Keratinocyte (primary cell): ENCODE measurements around the gene MAEA. TPM values are rescaled to one million over a fixed set of nuclear protein-coding genes. Genes with fewer than 3 reads are reported as not detected.

Experiments used
- DNase-seq: peaks from one replicate; pipeline ENCODE4 v3.0.0-alpha.2; 2011; ENCODE audit warnings: low read depth, missing footprints, low spot score
- FAIRE-seq: peaks from 2 replicates; lab custom pipeline; 2011; peaks lifted over from hg19 to GRCh38; lab: Jason Lieb, UNC
- H2AFZ ChIP-seq: 2 replicates; pipeline ENCODE4 v1.6.0; 2012; ENCODE audit warnings: low read length, control low read depth, inconsistent platforms; ENCODE audit not compliant: control insufficient read depth
- H3K27ac ChIP-seq: 2 replicates; pipeline ENCODE4 v1.5.1; 2011; ENCODE audit warnings: low read length; ENCODE audit not compliant: control insufficient read depth, insufficient read depth
- H3K27me3 ChIP-seq: 3 replicates; pipeline ENCODE4 v1.6.0; 2011; ENCODE audit warnings: low read length; ENCODE audit not compliant: control insufficient read depth, insufficient read depth; ENCODE audit errors: extremely low read depth
- H3K36me3 ChIP-seq, 2 experiments: 2 replicates in 1 of 2; 3 replicates in 1 of 2; pipeline ENCODE4 v1.5.1; 2011; ENCODE audit warnings: low read length in 2 of 2, mild to moderate bottlenecking in 1 of 2; ENCODE audit not compliant: control insufficient read depth in 2 of 2, insufficient read depth in 2 of 2; ENCODE audit errors: extremely low read depth in 1 of 2
- H3K4me1 ChIP-seq: 3 replicates; pipeline ENCODE4 v1.5.1; 2011; ENCODE audit warnings: low read length; ENCODE audit not compliant: control insufficient read depth, insufficient read depth; ENCODE audit errors: extremely low read depth
- H3K4me2 ChIP-seq: 3 replicates; pipeline ENCODE4 v1.6.0; 2011; ENCODE audit warnings: low read depth, low read length; ENCODE audit not compliant: control insufficient read depth, insufficient read depth; ENCODE audit errors: extremely low read depth
- H3K4me3 ChIP-seq, 3 experiments: fragments of 200-600 bp in 1 of 3; sonication (generic) in 1 of 3; 2 replicates in 2 of 3; 3 replicates in 1 of 3; pipeline ENCODE4 v1.5.1; 2011 to 2016; ENCODE audit warnings: low read length in 3 of 3, mild to moderate bottlenecking in 3 of 3, control low read depth in 2 of 3, inconsistent platforms in 1 of 3, low read depth in 1 of 3, mixed read lengths in 1 of 3, mixed run types in 1 of 3, moderate library complexity in 1 of 3; ENCODE audit not compliant: control insufficient read depth in 2 of 3, insufficient read depth in 2 of 3; ENCODE audit errors: extremely low read depth in 1 of 3
- H3K79me2 ChIP-seq: 2 replicates; pipeline ENCODE4 v1.6.0; 2012; ENCODE audit warnings: low read length; ENCODE audit not compliant: control insufficient read depth, insufficient read depth
- H3K9ac ChIP-seq: 3 replicates; pipeline ENCODE4 v1.6.0; 2011; ENCODE audit warnings: low read length; ENCODE audit not compliant: control insufficient read depth, insufficient read depth; ENCODE audit errors: extremely low read depth
- H3K9me1 ChIP-seq: 3 replicates; pipeline ENCODE4 v1.6.0; 2011; ENCODE audit warnings: low read length; ENCODE audit not compliant: control insufficient read depth, insufficient read depth; ENCODE audit errors: extremely low read depth
- H3K9me3 ChIP-seq: 2 replicates; pipeline ENCODE4 v1.5.1; 2012; ENCODE audit warnings: low read depth, low read length; ENCODE audit not compliant: control insufficient read depth
- H4K20me1 ChIP-seq: 3 replicates; pipeline ENCODE4 v1.6.0; 2011; ENCODE audit warnings: low read length; ENCODE audit not compliant: control insufficient read depth, insufficient read depth; ENCODE audit errors: extremely low read depth
- EZH2 ChIP-seq: IDR thresholded peaks from one replicate; pipeline ENCODE4 v1.6.1; 2012; ENCODE audit warnings: inconsistent platforms, mild to moderate bottlenecking, low read length, moderate library complexity
- dilution Hi-C: fragments of 300-500 bp; cut with MboI; formaldehyde crosslinking; loops from one replicate; pipeline ENCODE4 v1.7.0; 2020; ENCODE audit warnings: low sequenced_read_pairs; ENCODE audit not compliant: extremely low pct_ligation_motif_present
- polyA plus RNA-seq, 5 experiments: library from polyadenylated mRNA; depleted of rRNA in 3 of 5; stranded (reverse) in 3 of 5; stranded (forward) in 1 of 5; unstranded in 1 of 5; fragments of >200 nt; gene quantifications; 1 replicate in 1 of 5; 2 replicates in 3 of 5; 3 replicates in 1 of 5; pipeline versions ENCODE4 v1.2.1 to v1.2.3, GENCODE V29; 2011 to 2012; ENCODE audit warnings: missing spikeins in 2 of 5, low read depth in 1 of 5, low replicate concordance in 1 of 5
- TF ChIP-seq, protein P1 (sequence below), 3 experiments: IDR thresholded peaks in 1 of 3; conservative IDR thresholded peaks in 1 of 3; optimal IDR thresholded peaks in 1 of 3; 2 replicates in 2 of 3; 3 replicates in 1 of 3; pipeline versions ENCODE3 to v1.5.1; 2011; ENCODE audit warnings: low read length in 3 of 3, mild to moderate bottlenecking in 3 of 3, moderate library complexity in 2 of 3, control low read depth in 1 of 3, inconsistent platforms in 1 of 3; ENCODE audit not compliant: insufficient read depth in 2 of 3; ENCODE audit errors: extremely low read depth in 1 of 3

The MAEA gene
- polyA plus RNA-seq, 1 donor (not counting 4 experiments of a cell fraction or from before 2014, with no cell fraction given) = 89.7 TPM

DNA sequence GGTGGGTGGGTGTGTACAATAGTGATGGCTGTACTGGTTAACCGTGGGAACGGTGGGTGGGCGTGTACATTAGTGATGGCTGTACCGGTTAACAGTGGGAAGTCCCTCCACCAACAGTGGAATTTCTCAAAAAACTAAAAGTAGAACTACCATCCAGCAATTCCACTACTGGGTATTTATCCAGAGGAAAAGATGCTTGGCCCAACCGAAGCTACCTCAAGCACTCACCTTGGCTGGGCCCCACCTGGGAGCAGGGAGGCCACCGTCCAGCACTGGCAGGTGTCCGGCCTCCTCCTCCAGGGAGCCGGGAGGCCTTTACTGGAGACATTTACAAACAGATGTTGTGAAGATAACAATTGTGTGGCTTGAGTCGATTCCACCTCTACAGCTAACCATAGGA, 6.0 kb upstream of the MAEA start:
- dilution Hi-C loops = no loop called here
- Histone ChIP-seq H3K9me1 (no peaks in the 10 kb centered on the region), H3K27ac (no peak overlapping the region), H3K9me3 (no peaks in the 10 kb centered on the region), H4K20me1 (no peaks in the 10 kb centered on the region), H3K4me1 (peaks cover 2% of the 10 kb centered on the region), H3K4me2 (no peak overlapping the region), H3K4me3 (no peak overlapping the region), H2AFZ (no peak overlapping the region), H3K27me3 (no peaks in the 10 kb centered on the region), H3K79me2 (no peaks in the 10 kb centered on the region), H3K9ac (no peak overlapping the region), H3K36me3 (no peaks in the 10 kb centered on the region)
- FAIRE-seq (no peak), DNase-seq (no peak)
- TF ChIP-seq, protein P1, sequence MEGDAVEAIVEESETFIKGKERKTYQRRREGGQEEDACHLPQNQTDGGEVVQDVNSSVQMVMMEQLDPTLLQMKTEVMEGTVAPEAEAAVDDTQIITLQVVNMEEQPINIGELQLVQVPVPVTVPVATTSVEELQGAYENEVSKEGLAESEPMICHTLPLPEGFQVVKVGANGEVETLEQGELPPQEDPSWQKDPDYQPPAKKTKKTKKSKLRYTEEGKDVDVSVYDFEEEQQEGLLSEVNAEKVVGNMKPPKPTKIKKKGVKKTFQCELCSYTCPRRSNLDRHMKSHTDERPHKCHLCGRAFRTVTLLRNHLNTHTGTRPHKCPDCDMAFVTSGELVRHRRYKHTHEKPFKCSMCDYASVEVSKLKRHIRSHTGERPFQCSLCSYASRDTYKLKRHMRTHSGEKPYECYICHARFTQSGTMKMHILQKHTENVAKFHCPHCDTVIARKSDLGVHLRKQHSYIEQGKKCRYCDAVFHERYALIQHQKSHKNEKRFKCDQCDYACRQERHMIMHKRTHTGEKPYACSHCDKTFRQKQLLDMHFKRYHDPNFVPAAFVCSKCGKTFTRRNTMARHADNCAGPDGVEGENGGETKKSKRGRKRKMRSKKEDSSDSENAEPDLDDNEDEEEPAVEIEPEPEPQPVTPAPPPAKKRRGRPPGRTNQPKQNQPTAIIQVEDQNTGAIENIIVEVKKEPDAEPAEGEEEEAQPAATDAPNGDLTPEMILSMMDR (optimal IDR thresholded peaks at IDR 0.05 in 1 of 3, IDR thresholded peaks at IDR 0.05 in 1 of 3, conservative IDR thresholded peaks at IDR 0.05 in 1 of 3; ENCODE audit: extremely low read depth in 1 of 3, insufficient read depth in 2 of 3, low read length in 3 of 3) = no peak
- no peak for TF ChIP-seq EZH2

DNA sequence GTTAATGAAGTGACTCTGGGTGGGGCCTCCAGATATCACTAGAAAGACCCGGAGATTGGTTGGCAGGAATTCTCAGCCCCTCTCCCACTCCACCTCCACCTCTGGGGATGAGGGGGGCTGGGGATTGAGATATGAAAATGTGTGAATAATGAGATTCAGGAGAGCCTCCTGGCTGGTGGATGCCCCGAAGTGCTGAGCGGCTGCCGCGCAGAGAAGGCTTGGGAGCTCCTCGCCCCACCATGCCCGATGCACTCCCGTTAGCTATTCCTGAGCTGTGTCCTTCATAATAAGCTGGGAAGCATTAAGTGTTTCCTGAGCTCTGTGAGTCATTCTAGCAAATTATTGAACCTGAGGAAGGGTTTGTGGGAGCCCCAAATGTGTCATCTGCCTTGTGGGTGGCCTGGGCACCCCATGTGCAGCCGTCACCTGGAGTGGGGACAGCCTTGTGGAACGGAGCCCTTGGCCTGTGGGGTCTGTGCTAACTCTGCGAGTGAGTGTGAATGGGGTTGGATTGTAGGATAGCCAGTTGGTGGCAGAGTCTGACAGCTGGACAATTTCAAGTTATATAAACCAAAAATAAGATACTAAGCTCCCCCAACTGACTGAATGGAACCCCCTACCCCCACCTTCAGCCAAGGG, 4.4 kb upstream of the MAEA start:
- Histone ChIP-seq H3K9me3 (no peaks in the 10 kb centered on the region), H3K27me3 (no peaks in the 10 kb centered on the region), H3K4me3 (no peak overlapping the region), H3K79me2 (peaks cover 6% of the 10 kb centered on the region), H4K20me1 (no peaks in the 10 kb centered on the region), H2AFZ (no peak overlapping the region), H3K4me1 (peaks cover 5% of the 10 kb centered on the region), H3K9me1 (no peaks in the 10 kb centered on the region), H3K36me3 (no peaks in the 10 kb centered on the region), H3K4me2 (no peak overlapping the region), H3K27ac (no peak overlapping the region), H3K9ac (no peak overlapping the region)
- no peak for TF ChIP-seq EZH2
- TF ChIP-seq, protein P1 (optimal IDR thresholded peaks at IDR 0.05 in 1 of 3, IDR thresholded peaks at IDR 0.05 in 1 of 3, conservative IDR thresholded peaks at IDR 0.05 in 1 of 3; ENCODE audit: extremely low read depth in 1 of 3, insufficient read depth in 2 of 3, low read length in 3 of 3) = no peak
- dilution Hi-C loops = no loop called here
- DNase-seq (no peak), FAIRE-seq (no peak)
